HepG2 (cell line): ENCODE measurements around the gene SCN9A.

Experiments
- POLR2A ChIP-seq, 2 experiments: IDR thresholded peaks; 2 replicates each; pipeline ENCODE4 v1.6.1; 2011; ENCODE audit warnings: low read depth in 2 of 2, low read length in 2 of 2, mild to moderate bottlenecking in 1 of 2, moderate library complexity in 1 of 2; ENCODE audit not compliant: insufficient read depth in 1 of 2
- PRDM15 ChIP-seq: sonication (generic); formaldehyde crosslinking; IDR thresholded peaks from 2 replicates; pipeline ENCODE4 v1.4.0; 2020; ENCODE audit warnings: missing genetic modification reagents
- RFX5 ChIP-seq: IDR thresholded peaks from 2 replicates; pipeline ENCODE4 v1.6.1; 2011; ENCODE audit warnings: low read depth, low read length, improper control_type of control experiment
- RNF2 ChIP-seq: fragments of 450-650 bp; conservative IDR thresholded peaks from 2 replicates; pipeline ENCODE4 v1.6.1; 2016; ENCODE audit warnings: low read depth
- ZBTB44 ChIP-seq: sonication (generic); formaldehyde crosslinking; IDR thresholded peaks from 2 replicates; pipeline ENCODE4 v1.4.0; 2020; ENCODE audit warnings: missing genetic modification reagents
- ZFX ChIP-seq: sonication (generic); formaldehyde crosslinking; IDR thresholded peaks from 2 replicates; pipeline ENCODE4 v1.4.0; 2020; ENCODE audit warnings: mild to moderate bottlenecking, low read depth, missing genetic modification reagents, moderate library complexity
- ZNF556 ChIP-seq: sonication (generic); formaldehyde crosslinking; IDR thresholded peaks from 2 replicates; pipeline ENCODE4 v1.4.0; 2020; ENCODE audit warnings: mild to moderate bottlenecking, missing genetic modification reagents, borderline replicate concordance
- ZNF557 ChIP-seq: sonication (generic); formaldehyde crosslinking; IDR thresholded peaks from 2 replicates; pipeline ENCODE4 v1.4.0; 2020; ENCODE audit warnings: missing genetic modification reagents
- ZNF709 ChIP-seq: sonication (generic); formaldehyde crosslinking; IDR thresholded peaks from 2 replicates; pipeline ENCODE4 v1.5.0; 2020; ENCODE audit warnings: mild to moderate bottlenecking, missing genetic modification reagents
- TF ChIP-seq, protein P1 (sequence below): sonication (generic); formaldehyde crosslinking; IDR thresholded peaks from 2 replicates; pipeline ENCODE4 v1.4.0; 2020; ENCODE audit warnings: missing genetic modification reagents

DNA sequence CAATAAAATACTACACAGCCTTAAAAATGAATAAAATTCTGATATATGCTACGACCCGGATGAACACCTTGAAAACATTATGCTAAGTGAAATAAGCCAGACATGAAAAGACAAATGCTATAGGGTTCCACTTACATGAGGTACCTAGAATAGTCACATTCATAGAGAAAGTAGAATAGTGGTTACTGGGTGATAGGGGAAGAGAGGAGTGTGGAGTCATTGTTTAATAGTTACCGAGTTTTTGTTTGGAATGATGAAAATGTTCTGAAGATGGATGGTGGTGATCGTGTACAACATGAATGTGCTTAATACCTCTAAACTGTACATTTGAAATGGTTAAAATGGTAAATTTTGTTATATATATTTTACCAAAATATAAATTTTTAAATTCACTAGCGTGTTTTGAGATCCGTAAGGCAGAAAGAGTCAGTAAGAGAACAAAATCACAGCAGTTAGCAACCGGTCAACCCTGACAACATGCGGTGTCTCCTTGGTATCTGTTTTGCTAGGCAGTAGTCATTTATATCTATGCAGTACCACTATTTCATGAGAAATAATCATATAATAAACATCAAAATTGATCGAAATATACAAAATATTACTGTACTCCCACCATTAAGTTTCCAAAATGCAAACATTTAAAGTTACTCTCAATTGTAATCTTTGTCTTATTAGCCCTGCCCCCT lies 11.1 kb downstream of the SCN9A start:
- TF ChIP-seq ZNF557 (CRISPR knock-in tag) (no peak), POLR2A (IDR thresholded peaks at IDR 0.05; ENCODE audit: insufficient read depth in 1 of 2, low read depth in 2 of 2, low read length in 2 of 2) (no peak), ZBTB44 (CRISPR knock-in tag) (no peak), RFX5 (no peak), ZNF556 (CRISPR knock-in tag) (no peak), PRDM15 (CRISPR knock-in tag) (no peak), RNF2 (no peak), ZNF709 (no peak), ZFX (CRISPR knock-in tag) (no peak)
- TF ChIP-seq, protein P1, sequence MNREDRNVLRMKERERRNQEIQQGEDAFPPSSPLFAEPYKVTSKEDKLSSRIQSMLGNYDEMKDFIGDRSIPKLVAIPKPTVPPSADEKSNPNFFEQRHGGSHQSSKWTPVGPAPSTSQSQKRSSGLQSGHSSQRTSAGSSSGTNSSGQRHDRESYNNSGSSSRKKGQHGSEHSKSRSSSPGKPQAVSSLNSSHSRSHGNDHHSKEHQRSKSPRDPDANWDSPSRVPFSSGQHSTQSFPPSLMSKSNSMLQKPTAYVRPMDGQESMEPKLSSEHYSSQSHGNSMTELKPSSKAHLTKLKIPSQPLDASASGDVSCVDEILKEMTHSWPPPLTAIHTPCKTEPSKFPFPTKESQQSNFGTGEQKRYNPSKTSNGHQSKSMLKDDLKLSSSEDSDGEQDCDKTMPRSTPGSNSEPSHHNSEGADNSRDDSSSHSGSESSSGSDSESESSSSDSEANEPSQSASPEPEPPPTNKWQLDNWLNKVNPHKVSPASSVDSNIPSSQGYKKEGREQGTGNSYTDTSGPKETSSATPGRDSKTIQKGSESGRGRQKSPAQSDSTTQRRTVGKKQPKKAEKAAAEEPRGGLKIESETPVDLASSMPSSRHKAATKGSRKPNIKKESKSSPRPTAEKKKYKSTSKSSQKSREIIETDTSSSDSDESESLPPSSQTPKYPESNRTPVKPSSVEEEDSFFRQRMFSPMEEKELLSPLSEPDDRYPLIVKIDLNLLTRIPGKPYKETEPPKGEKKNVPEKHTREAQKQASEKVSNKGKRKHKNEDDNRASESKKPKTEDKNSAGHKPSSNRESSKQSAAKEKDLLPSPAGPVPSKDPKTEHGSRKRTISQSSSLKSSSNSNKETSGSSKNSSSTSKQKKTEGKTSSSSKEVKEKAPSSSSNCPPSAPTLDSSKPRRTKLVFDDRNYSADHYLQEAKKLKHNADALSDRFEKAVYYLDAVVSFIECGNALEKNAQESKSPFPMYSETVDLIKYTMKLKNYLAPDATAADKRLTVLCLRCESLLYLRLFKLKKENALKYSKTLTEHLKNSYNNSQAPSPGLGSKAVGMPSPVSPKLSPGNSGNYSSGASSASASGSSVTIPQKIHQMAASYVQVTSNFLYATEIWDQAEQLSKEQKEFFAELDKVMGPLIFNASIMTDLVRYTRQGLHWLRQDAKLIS (CRISPR knock-in tag): no peak
